HG03558 (cell line): Measurements from ENCODE around the gene ZNF407.

Experiments
- ATAC-seq: cut with Tn5 transposase; IDR thresholded peaks from one replicate; pipeline ENCODE4 v1.9.1; 2021; ENCODE audit warnings: moderate number of reproducible peaks; ENCODE audit not compliant: unreplicated experiment; ENCODE audit errors: extremely low read depth

Gene ZNF407

GRCh38 chr18:75029481-75029880, 431.8 kb downstream of the ZNF407 start:
- no peak for ATAC-seq

DNA sequence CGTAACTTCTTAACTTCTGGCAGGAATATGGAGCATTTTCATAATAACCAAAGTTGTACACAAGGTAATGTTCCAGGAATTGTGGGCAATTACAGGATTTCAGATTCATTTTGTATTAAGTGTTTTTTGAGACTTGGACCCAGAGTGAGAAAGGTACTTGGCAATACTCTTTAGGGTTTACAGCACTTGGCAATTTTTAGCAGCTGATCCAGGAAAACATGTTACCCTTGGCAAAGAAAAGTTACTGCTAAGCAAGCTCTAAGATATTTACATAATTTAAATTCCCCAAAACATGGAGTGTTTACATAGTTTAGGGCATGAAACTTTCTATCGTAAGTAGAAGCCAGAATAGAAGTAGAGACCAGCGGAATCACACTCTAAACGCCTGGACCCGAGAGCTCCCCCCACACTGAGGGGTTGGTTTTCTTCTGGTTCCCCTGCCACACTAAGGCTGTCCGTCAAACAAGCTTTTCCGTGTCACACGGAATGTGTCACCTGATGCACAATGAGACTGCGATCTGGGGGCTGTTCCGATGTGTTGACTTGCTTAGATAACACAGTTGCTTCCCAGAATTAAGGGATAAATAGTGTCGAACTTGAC, 434.1 kb downstream of the ZNF407 start:
- no peak for ATAC-seq

DNA sequence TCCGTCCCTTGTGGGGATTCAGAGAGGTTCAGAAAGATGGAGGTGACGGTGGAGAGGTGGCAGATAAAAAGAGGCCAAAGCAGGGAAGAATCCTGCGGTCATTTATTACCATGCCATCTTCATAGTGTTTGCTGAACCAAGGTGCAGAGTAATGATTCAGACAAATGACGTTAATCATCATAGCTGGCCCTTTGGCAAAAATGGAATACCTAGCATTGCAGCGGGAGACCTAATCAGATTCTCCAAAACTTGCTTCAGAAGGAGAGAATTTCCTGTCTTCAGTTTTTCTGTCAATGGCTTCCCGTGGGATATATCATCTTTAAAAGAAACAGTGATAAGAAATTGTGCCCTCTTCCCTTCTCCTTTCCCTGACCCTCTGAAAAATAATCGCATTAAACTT, 435.8 kb downstream of the ZNF407 start:
- ATAC-seq, result no peak

- no peak for ATAC-seq
Observed at GRCh38 chr18:75034937-75035336, 437.3 kb downstream of the ZNF407 start.

- no peak for ATAC-seq
Observed at GRCh38 chr18:75035928-75036327, 438.3 kb downstream of the ZNF407 start.

- no peak for ATAC-seq
Observed at GRCh38 chr18:75036917-75037688, 439.4 kb downstream of the ZNF407 start.

DNA sequence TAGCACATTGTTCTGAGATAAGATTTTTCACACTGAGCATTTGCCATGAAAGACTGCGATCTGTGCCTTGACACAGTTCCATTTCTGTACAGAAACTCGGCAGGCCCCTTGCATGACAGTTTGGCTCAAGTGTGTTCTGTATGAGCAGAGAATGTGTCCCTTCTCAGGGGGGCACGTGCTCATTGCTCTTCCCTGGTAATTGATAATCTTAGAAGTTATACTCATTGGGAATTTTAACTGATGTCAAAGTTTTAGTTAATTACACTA, 440.0 kb downstream of the ZNF407 start:
- no peak for ATAC-seq

GRCh38 chr18:75041586-75041985, 443.9 kb downstream of the ZNF407 start:
- no peak for ATAC-seq

DNA sequence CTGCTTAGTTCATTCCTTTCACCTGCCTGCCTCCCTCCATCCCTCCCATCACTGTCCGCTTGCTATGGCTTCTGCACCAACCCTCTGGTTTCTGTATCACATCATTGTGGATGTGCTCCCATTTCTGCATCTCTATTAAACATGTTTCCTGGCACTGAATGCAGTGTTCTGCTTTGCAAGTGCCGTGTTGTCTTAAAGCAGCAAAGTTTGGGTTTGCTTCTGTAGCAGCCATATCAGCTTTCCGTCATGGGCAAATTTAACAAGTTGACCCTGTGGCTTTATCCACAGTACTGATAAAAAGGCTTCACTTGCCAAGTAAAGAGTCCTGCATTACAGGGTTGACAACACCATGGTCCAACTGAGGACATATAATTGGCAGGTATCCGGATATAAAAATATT, 445.8 kb downstream of the ZNF407 start:
- no peak for ATAC-seq

DNA sequence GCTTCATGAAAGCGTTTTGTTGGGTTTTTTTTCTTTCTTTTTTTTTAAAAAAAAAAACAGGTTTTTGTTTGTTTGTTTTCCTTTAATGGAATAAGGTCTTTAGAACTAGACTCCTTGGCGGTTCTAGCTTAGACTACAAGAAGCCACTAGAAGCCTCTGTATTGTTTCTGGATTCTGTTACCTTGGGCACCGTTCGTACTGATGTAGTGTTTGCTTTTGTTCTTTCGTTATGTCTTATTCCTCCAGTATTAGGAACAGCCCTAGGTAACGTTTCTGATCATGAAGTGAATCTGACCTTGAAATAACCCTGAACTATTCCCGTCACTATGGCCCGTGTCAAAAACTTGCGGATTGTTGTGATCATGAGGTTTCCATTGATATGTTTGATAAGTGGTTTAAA, 446.6 kb downstream of the ZNF407 start:
- ATAC-seq, result no peak

DNA sequence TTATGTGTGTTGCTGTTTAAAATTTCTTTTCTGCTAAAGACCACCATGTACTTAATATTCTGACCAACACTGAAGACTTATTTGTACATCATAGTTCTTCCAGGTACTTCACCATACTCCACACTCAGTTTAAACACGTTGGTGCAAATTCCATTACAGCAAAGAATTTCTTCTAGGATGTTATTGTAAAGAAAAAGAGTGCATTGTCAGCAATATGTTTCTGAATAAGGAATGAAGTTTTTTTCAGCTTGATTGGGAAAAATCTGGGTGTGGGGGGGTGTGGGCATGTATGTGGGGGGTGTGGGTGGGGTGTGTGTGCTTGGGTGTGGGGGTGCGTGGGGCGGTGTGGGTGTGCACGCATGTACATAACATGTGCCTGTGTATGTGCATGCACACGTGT, 447.1 kb downstream of the ZNF407 start:
- no peak for ATAC-seq

DNA sequence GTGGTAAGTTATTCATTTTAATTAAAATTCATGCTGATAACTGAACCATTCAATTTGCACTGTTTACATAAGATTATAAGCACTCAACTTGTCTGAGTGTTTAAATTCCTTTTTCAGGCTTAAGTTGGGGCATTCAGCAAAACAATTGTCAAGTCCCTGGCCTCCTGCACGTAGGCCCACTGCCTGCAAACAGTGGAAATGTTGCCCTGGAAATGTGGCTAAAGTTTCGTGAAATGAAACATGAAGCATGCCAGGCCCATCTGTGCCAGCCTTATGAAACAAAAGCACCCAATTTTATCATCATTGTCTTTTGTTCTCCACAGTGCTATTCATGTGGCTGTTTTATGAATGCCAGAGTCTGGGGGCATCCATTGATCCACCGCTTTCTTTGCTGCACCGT, 447.6 kb downstream of the ZNF407 start:
- ATAC-seq, result no peak

- no peak for ATAC-seq
Observed at GRCh38 chr18:75047240-75047961, 449.7 kb downstream of the ZNF407 start.

DNA sequence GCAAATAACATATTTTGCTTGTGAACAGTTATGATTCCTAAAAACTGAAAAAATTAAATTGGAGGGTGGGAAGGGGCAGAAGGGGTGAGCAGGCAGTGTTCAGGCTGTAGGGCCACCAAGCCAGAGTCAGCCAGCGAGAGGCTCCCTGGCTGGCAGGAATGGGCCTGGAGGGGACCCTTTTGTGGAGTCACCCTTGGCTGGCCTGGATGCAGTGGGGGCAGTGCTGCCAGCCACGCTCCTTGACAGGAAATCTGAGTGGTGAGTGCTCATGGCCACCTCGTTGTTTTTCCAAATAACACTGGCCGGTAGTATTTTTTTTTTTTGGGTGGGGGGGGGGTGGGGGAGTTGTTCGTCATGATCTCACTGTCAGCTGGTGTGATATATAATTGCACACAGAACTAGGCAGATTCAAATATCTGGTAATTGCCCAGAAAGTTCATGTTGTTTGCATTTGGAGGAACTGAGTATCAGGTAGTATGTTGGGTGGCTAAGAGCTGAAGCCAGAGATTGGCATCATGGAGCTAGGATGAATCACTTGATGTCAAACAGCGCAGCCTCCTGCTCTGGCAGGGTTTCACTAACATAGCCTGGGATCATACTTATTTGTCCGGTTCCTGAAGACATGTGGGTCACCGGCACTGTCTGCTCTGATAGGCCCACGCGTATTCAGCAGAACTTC, 451.2 kb downstream of the ZNF407 start:
- ATAC-seq, result no peak

DNA sequence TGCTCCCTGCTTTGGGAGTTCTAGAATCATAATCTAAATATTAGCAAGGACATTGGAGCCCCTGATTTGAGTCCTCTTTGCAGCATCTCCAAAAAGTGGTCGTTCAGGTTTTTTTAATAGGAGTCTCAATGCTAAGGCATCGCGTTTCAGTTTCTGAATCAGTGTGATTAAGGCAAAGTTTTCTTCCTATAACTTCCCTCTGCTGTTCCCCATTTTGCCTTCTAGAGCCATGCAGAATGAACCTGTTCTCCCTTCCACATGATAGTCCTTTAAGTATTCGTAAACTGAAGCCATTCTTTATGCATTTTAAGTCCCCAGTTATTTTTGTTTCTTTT, 451.8 kb downstream of the ZNF407 start:
- no peak for ATAC-seq

DNA sequence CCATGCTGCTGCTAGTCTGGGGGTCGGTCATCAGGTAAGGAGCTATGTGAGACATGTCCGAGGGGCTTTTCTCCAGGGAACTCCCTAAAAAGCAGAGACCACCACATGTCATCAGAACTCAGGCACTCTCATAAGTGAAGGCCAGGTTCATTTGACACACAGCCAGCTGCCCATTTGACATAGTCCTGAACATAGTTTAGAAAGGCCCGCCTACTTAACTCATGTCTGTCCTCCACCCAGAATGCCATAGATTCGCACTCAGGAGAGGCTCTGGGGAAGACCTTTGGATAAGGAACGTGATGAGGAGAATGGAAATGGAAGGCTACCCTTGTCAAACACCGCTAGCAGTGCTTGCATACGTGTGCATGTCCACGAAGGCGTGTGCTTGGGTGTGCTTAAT, 454.1 kb downstream of the ZNF407 start:
- no peak for ATAC-seq

DNA sequence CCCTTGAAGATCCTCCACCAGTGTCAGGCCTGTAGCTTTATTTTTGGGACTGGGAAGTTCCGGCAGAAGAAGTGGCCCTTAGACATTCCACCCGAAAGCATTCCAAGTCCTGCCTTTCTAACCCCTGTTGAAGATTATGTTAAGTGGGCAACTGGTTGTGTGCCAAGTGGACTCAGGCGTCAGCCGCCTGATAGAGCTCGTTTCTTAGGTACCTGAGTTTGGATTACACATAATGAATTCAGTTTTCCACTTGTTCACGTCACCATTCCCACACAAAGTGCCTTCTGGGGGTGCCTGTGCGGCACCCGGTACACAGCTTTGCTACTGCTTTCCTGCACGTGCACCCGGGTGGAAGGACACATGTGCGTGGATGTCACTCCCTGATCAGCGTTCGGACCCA, 454.8 kb downstream of the ZNF407 start:
- no peak for ATAC-seq

DNA sequence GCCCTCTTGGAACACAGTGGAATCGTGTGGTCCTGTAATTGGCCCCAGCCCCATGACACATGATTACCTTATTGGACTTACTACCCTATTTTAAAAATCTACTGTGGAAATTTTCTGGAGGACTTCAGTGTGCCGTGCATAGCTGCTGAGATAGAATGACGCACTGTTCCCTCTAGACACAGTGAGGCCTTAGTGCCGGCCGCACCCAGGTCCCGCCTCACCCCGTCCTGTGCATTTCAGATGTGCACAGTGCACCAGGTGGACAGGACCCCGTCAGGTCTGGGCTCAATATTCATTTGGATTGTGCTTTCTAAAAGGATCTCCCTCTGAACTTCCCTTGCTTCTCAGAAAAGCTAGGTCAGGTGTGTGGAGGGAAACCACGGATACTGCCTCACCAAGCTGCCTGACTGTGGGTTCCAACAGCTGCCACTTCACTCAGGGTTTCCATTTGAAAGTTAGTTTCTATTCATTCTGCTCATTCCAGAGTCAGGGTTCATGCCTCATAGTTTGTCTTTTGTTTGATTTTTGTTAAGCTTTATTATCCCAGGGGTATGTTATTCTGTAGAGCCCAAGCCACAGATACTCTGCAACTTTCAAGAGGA, 455.5 kb downstream of the ZNF407 start:
- no peak for ATAC-seq

- ATAC-seq, result no peak
Observed at GRCh38 chr18:75054046-75054445, 456.4 kb downstream of the ZNF407 start.

DNA sequence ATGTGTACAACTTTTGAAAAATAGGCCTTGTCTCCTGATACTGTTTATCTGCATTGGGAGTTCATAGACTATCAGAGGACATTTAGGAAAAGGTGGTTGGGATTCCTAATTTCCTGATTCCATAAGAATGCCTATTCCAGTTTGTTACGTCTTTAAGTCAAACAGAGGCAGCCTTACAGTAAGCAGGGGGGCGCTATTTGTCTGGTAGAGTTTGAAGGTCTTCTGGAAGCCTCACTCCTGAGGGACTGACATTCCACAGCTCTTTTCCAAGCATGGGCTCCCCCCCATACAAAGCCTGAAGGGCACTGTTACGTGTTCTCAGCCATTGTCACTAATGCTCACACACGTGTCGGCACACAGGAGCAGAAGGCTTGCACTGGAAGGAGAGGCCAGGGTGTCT, 456.9 kb downstream of the ZNF407 start:
- no peak for ATAC-seq
